Bronchial epithelial cell (primary cell): Measurements from ENCODE around the gene BCL6. TPM values are rescaled to one million over a fixed set of nuclear protein-coding genes. Genes with fewer than 3 reads are reported as not detected.

Experiments
- DNase-seq: peaks from one replicate; pipeline ENCODE4 v3.0.0-alpha.2; 2010; ENCODE audit warnings: low read depth
- FAIRE-seq: peaks from 2 replicates; lab custom pipeline; 2011; peaks lifted over from hg19 to GRCh38; lab: Jason Lieb, UNC
- H3K27me3 ChIP-seq: 2 replicates; pipeline ENCODE4 v1.5.1; 2011; ENCODE audit warnings: low read length; ENCODE audit not compliant: control insufficient read depth, insufficient read depth
- H3K36me3 ChIP-seq: 2 replicates; pipeline ENCODE4 v1.5.1; 2011; ENCODE audit warnings: low read length; ENCODE audit not compliant: control insufficient read depth, insufficient read depth
- H3K4me3 ChIP-seq: 2 replicates; pipeline ENCODE4 v1.5.1; 2011; ENCODE audit warnings: mild to moderate bottlenecking, low read depth, low read length, control low read depth
- CTCF ChIP-seq: IDR thresholded peaks from 2 replicates; pipeline ENCODE4 v1.5.1; 2011; ENCODE audit warnings: mild to moderate bottlenecking, moderate library complexity, low read length, control low read depth, inconsistent platforms; ENCODE audit not compliant: insufficient read depth, severe bottlenecking
- total RNA-seq: library from RNA; depleted of rRNA; stranded (reverse); fragments of >200 nt; gene quantifications from 2 replicates; pipeline ENCODE4 v1.2.1, GENCODE V29; 2014

BCL6 gene
- total RNA-seq, 1 donor from 2014 or later: 6.8 TPM

GRCh38 chr3:187769771-187770170 lies 24.5 kb upstream of the BCL6 start:
- Histone ChIP-seq H3K36me3 (no peaks in the 10 kb centered on the region), H3K4me3 (no peak overlapping the region), H3K27me3 (no peaks in the 10 kb centered on the region)
- FAIRE-seq: no peak
- no peak for DNase-seq
- no peak for TF ChIP-seq CTCF

GRCh38 chr3:187767266-187768012 lies 22.2 kb upstream of the BCL6 start:
- Histone ChIP-seq H3K4me3 (no peak overlapping the region), H3K27me3 (no peaks in the 10 kb centered on the region), H3K36me3 (no peaks in the 10 kb centered on the region)
- TF ChIP-seq CTCF: no peak
- FAIRE-seq: no peak
- peak; percentile 89 for DNase-seq

- H3K27me3 ChIP-seq: no peaks in the 10 kb centered on the region
- FAIRE-seq (no peak), DNase-seq (peak; percentile 43)
- H3K36me3 ChIP-seq: no peaks in the 10 kb centered on the region
- no peak for TF ChIP-seq CTCF
- no peak overlapping the region for H3K4me3 ChIP-seq
Observed at GRCh38 chr3:187765342-187765741, 20.1 kb upstream of the BCL6 start.

GRCh38 chr3:187763850-187764648 lies 18.8 kb upstream of the BCL6 start:
- TF ChIP-seq CTCF: no peak
- Histone ChIP-seq H3K27me3 (no peaks in the 10 kb centered on the region), H3K36me3 (no peaks in the 10 kb centered on the region), H3K4me3 (no peak overlapping the region)
- FAIRE-seq: no peak
- peak; percentile 74 for DNase-seq

- no peaks in the 10 kb centered on the region for H3K27me3 ChIP-seq
- DNase-seq (no peak), FAIRE-seq (no peak)
- H3K4me3 ChIP-seq: no peak overlapping the region
- no peaks in the 10 kb centered on the region for H3K36me3 ChIP-seq
- TF ChIP-seq CTCF: no peak
Observed at GRCh38 chr3:187762792-187763191, 17.5 kb upstream of the BCL6 start.
